CD4-positive, alpha-beta T cell treated with Interleukin-17A for 4 hours (primary cell): Measurements from ENCODE around the gene ABHD5.
A peak's percentile ranks its signal among the peaks of the same experiment; 100 is the strongest.

Experiments
- DNase-seq: peaks from one replicate; pipeline ENCODE4 v3.0.0-alpha.2; 2020; ENCODE audit warnings: mixed read lengths

Gene ABHD5

GRCh38 chr3:43726521-43726920 lies 35.8 kb downstream of the ABHD5 start:
- no peak for DNase-seq

DNA sequence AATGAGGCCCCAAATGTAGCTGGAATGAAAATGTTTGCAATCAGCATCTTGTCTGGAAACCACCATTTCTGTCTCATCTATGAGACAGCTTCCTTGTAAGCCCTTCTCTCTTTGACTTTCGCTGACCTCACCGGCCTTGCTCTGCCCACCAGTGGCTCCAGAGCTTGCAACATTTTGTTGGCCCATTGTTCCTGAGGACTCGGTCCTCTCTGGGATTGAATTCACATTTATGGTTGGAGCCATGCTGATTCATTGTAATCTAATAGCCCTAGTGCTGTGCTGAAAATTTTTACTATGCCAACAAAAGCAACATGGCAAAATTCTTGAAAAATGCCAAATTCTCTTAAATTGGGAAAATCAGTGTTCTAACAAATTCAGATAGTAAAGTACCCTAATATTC lies 37.2 kb downstream of the ABHD5 start:
- no peak for DNase-seq

GRCh38 chr3:43728476-43728875 lies 37.7 kb downstream of the ABHD5 start:
- no peak for DNase-seq

GRCh38 chr3:43728947-43729346 lies 38.2 kb downstream of the ABHD5 start:
- DNase-seq: no peak

DNA sequence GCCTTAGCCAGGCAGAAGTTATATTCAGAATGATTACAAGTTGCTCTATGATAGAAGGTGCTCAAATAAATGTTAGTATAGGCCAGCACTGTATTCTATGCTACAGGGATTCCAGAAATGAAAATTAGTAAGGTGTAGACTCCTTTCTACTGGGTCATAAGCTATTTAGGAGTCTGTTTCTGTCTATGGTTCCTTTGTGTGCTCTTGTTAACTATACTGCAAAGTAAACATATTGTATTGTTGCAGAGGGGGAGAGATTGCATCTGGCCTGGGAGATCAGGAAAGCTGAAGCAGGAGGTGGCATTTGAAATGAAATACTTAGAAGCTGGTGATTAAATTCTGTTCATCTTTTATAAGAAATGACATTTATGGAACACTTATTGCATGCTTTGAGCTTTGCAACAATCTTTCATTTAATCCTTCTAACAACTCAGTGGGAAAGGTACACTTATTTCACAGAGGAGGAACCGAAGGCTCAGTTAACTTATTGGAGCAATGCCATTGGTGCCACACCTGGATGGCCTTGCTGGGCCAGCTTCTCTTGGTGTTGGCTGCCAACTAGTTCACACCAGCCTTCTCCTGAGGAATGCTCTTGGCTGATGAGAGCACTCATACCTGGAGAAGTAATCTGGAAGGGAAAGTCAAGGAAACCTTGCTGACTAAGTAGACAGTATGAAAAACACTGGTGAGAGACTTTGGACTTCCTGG lies 39.1 kb downstream of the ABHD5 start:
- no peak for DNase-seq

- DNase-seq: no peak
Observed at GRCh38 chr3:43732747-43733425, 42.1 kb downstream of the ABHD5 start.

DNA sequence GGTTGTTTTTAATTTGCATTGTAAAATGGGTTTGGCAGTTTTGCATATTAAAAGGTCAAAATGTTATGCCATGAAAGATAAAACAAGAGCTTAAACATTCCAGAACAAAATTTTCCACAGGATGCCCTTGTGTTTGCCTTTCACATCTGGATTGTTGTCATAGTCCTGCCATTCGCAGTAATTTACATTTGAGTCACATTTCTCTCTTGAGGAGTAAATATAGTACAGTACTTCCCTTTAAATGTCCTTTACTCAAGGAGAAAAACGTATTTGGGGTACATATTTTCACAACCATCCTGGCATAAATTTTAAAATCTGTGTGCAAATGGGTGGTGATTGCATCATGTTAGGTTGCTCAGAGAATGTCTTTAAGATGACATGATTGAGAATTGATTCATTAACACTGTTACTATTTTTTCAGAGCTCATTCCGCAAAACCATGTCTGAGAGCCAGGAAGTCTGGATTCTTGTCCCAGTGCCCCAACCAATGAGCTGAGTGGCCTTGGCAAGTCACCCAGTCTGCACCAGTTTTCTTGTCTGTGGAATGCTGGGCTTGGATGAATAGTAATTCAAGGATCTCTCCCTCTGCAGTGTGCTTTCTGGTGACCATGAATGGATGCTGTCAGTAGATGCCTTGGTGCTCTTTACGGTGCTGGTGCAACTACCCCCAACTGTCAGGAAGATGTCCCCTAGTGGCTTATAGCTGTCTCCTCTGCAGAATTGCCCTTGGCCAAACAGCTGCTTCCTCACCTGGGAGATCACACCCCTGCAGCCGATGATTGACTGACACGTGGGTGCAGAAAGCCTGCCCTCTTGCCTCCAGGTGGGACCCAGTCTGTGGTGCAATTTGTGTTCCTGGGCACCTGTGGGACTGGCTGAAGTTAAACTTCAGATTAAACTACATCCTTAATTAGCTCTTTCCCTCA lies 43.0 kb downstream of the ABHD5 start:
- DNase-seq: no peak

- DNase-seq: no peak
Observed at GRCh38 chr3:43734685-43735084, 43.9 kb downstream of the ABHD5 start.

DNA sequence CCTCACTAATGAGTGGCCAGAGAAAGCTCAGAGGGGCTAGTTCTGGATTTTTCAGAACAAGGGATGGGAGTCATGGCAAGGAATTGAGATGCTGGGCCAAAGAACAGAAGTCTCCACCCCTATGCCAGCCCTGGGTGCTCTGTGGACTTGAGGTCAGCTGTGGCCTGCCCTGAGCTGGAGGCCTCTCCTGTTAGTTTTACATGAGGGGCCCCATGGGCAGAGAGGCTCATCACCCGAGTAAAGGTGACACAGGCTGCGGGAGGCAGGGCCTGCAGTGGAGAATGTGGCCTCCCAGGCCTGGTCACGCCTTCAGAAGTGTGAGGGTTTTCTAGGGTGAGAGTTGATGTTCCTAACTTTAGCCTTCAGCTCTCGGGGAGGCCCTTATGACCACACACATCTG lies 44.9 kb downstream of the ABHD5 start:
- no peak for DNase-seq

DNA sequence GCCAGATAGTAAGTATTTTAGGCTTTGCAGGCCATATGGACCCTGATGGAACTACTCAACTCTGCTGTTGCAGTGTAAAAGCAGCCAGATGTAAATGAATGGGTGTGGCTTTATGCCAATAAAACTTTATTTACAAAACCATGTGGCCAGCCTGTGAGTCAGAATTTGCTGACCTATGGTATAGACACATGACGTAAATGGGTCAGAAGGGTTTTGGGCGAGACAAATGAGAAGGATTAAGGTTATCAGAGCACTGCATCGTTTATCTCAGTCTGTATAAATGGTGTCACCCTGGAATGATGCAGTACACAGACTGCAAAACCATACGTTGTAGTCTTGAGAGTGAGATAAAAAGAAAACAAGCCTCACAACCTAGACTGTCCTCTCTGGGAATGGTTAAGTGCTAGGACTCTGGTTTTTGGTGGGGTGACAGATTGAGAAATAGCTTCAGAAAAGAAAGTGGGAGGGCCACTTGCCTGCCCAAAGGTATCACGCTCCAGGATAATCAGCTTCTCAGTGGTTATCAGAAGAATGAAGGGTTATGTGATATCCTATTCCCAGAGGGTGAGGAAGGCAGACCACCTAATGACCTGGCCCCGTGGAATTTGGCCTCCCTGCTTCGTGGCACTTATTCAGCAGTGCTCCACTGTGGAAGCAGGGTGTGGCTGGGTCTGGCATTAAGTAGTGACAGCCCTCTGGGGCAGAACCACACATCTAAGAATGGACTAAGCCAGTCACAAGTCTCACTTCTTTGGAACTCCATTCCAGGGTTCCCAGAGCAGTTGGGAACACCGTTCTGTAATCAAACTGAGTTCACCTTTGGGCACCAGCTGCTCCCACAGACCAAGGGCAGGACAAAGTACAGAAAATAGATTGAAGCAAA lies 46.1 kb downstream of the ABHD5 start:
- DNase-seq: no peak

DNA sequence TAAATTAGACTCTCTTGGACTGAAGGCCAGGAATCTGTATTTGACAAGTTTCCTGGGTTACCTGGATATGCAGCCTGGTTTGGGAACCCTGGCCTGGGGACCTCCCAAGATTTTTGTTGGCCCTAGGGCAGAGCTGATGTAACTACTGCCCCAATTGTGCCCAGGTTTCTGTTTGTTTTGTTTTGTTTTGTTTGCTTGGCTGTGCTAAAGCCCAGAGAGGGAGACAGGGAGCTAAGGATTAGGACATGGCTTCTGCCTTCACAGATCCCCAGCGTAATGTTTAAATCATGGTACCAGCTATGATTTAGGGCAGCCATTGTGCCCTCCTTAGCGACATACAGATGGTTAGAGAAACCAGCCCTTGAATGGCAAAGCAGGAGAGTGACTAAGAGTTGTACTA lies 47.6 kb downstream of the ABHD5 start:
- no peak for DNase-seq

DNA sequence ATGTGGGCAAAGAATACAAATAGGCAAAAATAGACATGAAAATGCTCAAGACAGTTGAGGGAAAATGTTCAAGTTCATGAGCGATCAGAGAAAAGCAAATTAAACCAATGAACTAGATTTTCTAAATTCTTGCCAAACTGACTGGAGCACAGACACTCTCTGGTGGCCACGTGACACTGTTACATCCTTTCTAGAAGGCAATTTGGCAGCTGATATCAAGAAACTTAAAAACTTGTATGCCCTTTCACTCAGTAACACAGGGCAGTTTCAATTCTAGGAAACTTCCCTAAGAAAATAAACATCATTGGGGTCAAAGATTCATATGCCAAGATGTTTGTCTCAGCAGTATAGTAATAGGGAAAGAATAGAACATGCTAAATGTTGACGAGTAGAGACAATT lies 52.2 kb downstream of the ABHD5 start:
- DNase-seq: no peak

DNA sequence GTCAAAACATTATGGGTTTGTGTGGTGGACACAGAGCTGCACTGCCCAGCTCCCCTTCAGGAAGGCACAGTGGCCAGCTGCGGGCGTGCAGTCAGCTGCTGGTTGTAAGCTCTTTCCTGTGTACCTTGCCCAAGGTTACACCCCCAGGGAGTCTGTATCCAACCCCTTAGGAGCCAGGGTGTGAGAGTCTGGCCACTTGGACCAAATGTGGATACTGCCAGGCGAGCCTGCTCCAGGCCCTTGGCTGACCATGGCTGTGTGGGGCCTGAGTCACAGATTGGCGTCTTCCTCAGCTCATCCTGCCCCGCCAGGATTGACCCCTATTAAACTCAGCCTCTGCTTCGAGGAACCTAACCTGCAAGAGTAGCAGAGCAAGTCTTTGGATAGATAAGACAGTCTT lies 56.9 kb downstream of the ABHD5 start:
- no peak for DNase-seq

- DNase-seq: no peak
Observed at GRCh38 chr3:43748179-43748578, 57.4 kb downstream of the ABHD5 start.

GRCh38 chr3:43748645-43749044 lies 57.9 kb downstream of the ABHD5 start:
- no peak for DNase-seq

DNA sequence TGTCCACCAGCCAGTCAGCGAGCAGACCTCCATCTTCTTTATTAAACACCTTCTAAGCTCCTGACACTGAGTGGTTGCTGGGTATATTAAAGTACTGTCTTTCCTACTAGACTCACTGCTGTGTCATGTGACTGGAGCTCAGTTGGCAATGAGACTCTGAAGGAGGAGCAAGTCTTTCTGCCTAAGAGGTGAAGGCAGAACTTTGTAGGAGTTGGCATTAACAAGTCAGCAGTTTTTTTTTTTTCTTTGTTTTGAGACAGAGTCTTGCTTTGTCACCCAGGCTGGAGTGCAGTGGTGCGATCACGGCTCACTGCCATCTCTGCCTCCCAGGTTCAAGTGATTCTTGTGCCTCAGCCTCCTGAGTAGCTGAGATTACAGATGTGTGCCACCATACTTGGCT lies 62.2 kb downstream of the ABHD5 start:
- no peak for DNase-seq

DNA sequence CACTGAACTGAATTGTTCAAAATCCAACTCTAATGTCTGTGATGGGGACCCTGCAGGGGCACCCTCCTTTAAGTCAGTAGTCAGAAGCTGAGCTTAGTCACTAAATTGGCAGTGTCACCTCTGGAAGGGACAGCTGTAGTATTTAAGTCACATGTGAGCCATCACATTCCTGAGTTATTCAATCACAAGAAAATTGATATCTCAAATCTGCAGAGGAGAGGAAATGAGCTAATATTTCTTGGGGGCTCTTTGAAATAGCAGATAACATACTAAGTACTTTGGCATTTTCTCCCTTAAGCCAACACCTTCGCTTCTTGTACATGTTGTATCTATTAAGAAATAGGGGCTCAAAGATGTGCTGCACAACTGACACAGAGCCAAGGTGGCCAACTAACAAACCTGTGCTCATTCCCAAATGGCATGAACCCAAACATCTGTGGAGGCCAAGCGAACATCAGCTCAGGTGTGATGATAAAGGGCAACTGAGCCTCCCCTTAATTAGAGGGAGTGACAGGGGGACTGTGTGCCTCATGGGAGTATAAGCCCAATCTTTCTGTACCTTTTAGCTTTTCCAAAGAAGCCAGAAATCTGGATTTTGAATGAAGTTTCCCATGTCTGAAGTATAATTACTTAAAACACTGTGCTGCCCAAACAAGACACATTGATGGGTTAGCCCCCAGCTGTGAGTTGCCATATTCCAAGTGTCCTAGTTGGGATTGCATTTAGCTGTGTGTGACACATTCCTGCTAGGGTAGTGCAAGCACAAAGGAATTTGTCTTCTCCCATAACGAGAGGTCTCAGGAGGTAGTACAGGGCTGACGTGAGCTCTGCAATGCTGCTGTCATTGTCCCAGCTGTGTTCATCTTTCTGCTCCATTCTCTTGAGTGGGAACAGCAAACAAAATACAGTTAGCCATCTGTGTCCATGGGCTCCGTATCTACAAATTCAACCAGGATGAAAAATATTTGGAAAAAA lies 63.3 kb downstream of the ABHD5 start:
- no peak for DNase-seq

- peak; percentile 48 for DNase-seq
Observed at GRCh38 chr3:43755516-43756200, 64.9 kb downstream of the ABHD5 start.

- no peak for DNase-seq
Observed at GRCh38 chr3:43757666-43758321, 67.1 kb downstream of the ABHD5 start.

DNA sequence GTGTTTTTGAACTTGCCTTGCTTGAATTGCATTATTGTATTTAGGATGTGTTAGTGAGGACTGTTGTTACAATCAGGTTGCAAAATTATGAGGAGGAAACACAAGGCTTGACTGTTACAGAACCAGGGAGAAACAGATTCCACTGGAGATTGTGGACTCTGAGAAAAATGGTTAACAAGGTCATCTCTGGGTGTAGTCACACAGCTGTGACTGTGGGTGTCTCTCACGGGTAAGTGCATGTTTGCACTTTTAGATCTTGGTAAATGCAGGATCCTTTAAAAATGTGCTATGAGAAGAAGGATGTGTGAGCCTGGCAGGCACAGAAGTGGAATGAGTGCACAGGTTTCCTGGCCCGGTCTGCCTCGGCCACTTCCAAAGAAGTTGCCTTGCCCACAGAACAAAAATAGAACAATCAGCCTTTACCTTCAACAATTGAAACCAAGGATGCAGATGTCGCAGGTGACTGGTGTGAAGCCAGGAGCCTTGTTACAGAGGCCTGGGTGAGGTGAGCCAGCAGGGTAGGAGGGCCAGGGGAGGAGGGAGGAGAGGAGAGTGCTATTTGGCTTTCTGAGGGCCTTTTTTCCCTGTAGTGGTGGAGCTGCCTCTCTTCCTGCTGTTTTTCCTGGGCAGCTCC lies 68.0 kb downstream of the ABHD5 start:
- no peak for DNase-seq
